ENCODE measurements around the gene RBMS1. TPM values are rescaled to one million over a fixed set of nuclear protein-coding genes. Genes with fewer than 3 reads are reported as not detected.

RBMS1 gene
- polyA plus RNA-seq, 1 donor (not counting 4 experiments of a cell fraction or from before 2014, with no cell fraction given) = 89.1 TPM

- Histone ChIP-seq H3K79me2 (ENCODE audit: control insufficient read depth, insufficient read depth, low read length) (peaks cover 96% of the 10 kb centered on the region), H3K27ac (ENCODE audit: control insufficient read depth, insufficient read depth, low read length) (no peak overlapping the region)
These were observed 127.8 kb downstream of the RBMS1 start for GRCh38 chr2:160365716-160366367.

GRCh38 chr2:160364364-160364763 is 129.2 kb downstream of the RBMS1 start:
- no peaks in the 10 kb centered on the region for H3K9me3 ChIP-seq (ENCODE audit: control insufficient read depth, low read depth, low read length)
- dilution Hi-C loops (cut with MboI; ENCODE audit: extremely low pct_ligation_motif_present, low sequenced_read_pairs) = no loop called here
- no peak overlapping the region for H3K9ac ChIP-seq (ENCODE audit: control insufficient read depth, extremely low read depth, insufficient read depth, low read length)
- FAIRE-seq (no peak), DNase-seq (ENCODE audit: low read depth, low spot score) (no peak)
- H3K4me2 ChIP-seq (ENCODE audit: control insufficient read depth, extremely low read depth, insufficient read depth, low read depth, low read length) = no peak overlapping the region
- H4K20me1 ChIP-seq (ENCODE audit: control insufficient read depth, extremely low read depth, insufficient read depth, low read length) = no peaks in the 10 kb centered on the region
- peaks cover 95% of the 10 kb centered on the region for H3K79me2 ChIP-seq (ENCODE audit: control insufficient read depth, insufficient read depth, low read length)
- H3K36me3 ChIP-seq (ENCODE audit: control insufficient read depth in 2 of 2, extremely low read depth in 1 of 2, insufficient read depth in 2 of 2, low read length in 2 of 2) = peaks cover 5 to 20% of the 10 kb centered on the region in 2 experiments
- H3K4me3 ChIP-seq (ENCODE audit: control insufficient read depth in 2 of 3, extremely low read depth in 1 of 3, insufficient read depth in 2 of 3, low read depth in 1 of 3, low read length in 3 of 3) = no peak overlapping the region
- H3K4me1 ChIP-seq (ENCODE audit: control insufficient read depth, extremely low read depth, insufficient read depth, low read length) = peaks cover 4% of the 10 kb centered on the region
- TF ChIP-seq, protein P1, sequence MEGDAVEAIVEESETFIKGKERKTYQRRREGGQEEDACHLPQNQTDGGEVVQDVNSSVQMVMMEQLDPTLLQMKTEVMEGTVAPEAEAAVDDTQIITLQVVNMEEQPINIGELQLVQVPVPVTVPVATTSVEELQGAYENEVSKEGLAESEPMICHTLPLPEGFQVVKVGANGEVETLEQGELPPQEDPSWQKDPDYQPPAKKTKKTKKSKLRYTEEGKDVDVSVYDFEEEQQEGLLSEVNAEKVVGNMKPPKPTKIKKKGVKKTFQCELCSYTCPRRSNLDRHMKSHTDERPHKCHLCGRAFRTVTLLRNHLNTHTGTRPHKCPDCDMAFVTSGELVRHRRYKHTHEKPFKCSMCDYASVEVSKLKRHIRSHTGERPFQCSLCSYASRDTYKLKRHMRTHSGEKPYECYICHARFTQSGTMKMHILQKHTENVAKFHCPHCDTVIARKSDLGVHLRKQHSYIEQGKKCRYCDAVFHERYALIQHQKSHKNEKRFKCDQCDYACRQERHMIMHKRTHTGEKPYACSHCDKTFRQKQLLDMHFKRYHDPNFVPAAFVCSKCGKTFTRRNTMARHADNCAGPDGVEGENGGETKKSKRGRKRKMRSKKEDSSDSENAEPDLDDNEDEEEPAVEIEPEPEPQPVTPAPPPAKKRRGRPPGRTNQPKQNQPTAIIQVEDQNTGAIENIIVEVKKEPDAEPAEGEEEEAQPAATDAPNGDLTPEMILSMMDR (optimal IDR thresholded peaks at IDR 0.05 in 1 of 3, IDR thresholded peaks at IDR 0.05 in 1 of 3, conservative IDR thresholded peaks at IDR 0.05 in 1 of 3; ENCODE audit: extremely low read depth in 1 of 3, insufficient read depth in 2 of 3, low read length in 3 of 3) = no peak
- TF ChIP-seq EZH2 (IDR thresholded peaks at IDR 0.05; ENCODE audit: low read length) = no peak
- H2AFZ ChIP-seq (ENCODE audit: control insufficient read depth, low read length) = no peak overlapping the region
- no peak overlapping the region for H3K27ac ChIP-seq (ENCODE audit: control insufficient read depth, insufficient read depth, low read length)
- no peaks in the 10 kb centered on the region for H3K9me1 ChIP-seq (ENCODE audit: control insufficient read depth, extremely low read depth, insufficient read depth, low read length)
- H3K27me3 ChIP-seq (ENCODE audit: control insufficient read depth, extremely low read depth, insufficient read depth, low read length) = no peaks in the 10 kb centered on the region

More at GRCh38 chr2:160365716-160366367, 127.8 kb downstream of the RBMS1 start:
- no peak overlapping the region for H3K4me3 ChIP-seq (ENCODE audit: control insufficient read depth in 2 of 3, extremely low read depth in 1 of 3, insufficient read depth in 2 of 3, low read depth in 1 of 3, low read length in 3 of 3)
- no peak overlapping the region for H2AFZ ChIP-seq (ENCODE audit: control insufficient read depth, low read length)
- dilution Hi-C loops (cut with MboI; ENCODE audit: extremely low pct_ligation_motif_present, low sequenced_read_pairs) = no loop called here
- H3K36me3 ChIP-seq (ENCODE audit: control insufficient read depth in 2 of 2, extremely low read depth in 1 of 2, insufficient read depth in 2 of 2, low read length in 2 of 2) = peaks cover 4 to 20% of the 10 kb centered on the region in 2 experiments
- no peaks in the 10 kb centered on the region for H3K27me3 ChIP-seq (ENCODE audit: control insufficient read depth, extremely low read depth, insufficient read depth, low read length)
- FAIRE-seq (no peak), DNase-seq (ENCODE audit: low read depth, low spot score) (no peak)
- H4K20me1 ChIP-seq (ENCODE audit: control insufficient read depth, extremely low read depth, insufficient read depth, low read length) = no peaks in the 10 kb centered on the region
- no peaks in the 10 kb centered on the region for H3K9me1 ChIP-seq (ENCODE audit: control insufficient read depth, extremely low read depth, insufficient read depth, low read length)
- no peak for TF ChIP-seq EZH2 (IDR thresholded peaks at IDR 0.05; ENCODE audit: low read length)
- TF ChIP-seq, protein P1 (optimal IDR thresholded peaks at IDR 0.05 in 1 of 3, IDR thresholded peaks at IDR 0.05 in 1 of 3, conservative IDR thresholded peaks at IDR 0.05 in 1 of 3; ENCODE audit: extremely low read depth in 1 of 3, insufficient read depth in 2 of 3, low read length in 3 of 3) = no peak
- H3K9ac ChIP-seq (ENCODE audit: control insufficient read depth, extremely low read depth, insufficient read depth, low read length) = no peak overlapping the region
- H3K9me3 ChIP-seq (ENCODE audit: control insufficient read depth, low read depth, low read length) = no peaks in the 10 kb centered on the region
- H3K4me2 ChIP-seq (ENCODE audit: control insufficient read depth, extremely low read depth, insufficient read depth, low read depth, low read length) = no peak overlapping the region
- H3K4me1 ChIP-seq (ENCODE audit: control insufficient read depth, extremely low read depth, insufficient read depth, low read length) = peaks cover 7% of the 10 kb centered on the region

Measured in keratinocyte (primary cell).